Measurements from ENCODE around the gene CACNA1D.
A peak's percentile ranks its signal among the peaks of the same experiment; 100 is the strongest.

CACNA1D gene

GRCh38 chr3:53716998-53717397, 222.6 kb downstream of the CACNA1D start:
- DNase-seq (ENCODE audit: low read depth): no peak
- no peak overlapping the region for H3K4me3 ChIP-seq (ENCODE audit: low read length)
- TF ChIP-seq, protein P1, sequence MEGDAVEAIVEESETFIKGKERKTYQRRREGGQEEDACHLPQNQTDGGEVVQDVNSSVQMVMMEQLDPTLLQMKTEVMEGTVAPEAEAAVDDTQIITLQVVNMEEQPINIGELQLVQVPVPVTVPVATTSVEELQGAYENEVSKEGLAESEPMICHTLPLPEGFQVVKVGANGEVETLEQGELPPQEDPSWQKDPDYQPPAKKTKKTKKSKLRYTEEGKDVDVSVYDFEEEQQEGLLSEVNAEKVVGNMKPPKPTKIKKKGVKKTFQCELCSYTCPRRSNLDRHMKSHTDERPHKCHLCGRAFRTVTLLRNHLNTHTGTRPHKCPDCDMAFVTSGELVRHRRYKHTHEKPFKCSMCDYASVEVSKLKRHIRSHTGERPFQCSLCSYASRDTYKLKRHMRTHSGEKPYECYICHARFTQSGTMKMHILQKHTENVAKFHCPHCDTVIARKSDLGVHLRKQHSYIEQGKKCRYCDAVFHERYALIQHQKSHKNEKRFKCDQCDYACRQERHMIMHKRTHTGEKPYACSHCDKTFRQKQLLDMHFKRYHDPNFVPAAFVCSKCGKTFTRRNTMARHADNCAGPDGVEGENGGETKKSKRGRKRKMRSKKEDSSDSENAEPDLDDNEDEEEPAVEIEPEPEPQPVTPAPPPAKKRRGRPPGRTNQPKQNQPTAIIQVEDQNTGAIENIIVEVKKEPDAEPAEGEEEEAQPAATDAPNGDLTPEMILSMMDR (conservative IDR thresholded peaks at IDR 0.05; ENCODE audit: low read depth, low read length): no peak

GRCh38 chr3:53718462-53718861, 224.1 kb downstream of the CACNA1D start:
- TF ChIP-seq, protein P1 (conservative IDR thresholded peaks at IDR 0.05; ENCODE audit: low read depth, low read length): no peak
- no peak for DNase-seq (ENCODE audit: low read depth)
- H3K4me3 ChIP-seq (ENCODE audit: low read length): no peak overlapping the region

- DNase-seq (ENCODE audit: low read depth): peak; percentile 89
- TF ChIP-seq, protein P1 (conservative IDR thresholded peaks at IDR 0.05; ENCODE audit: low read depth, low read length): no peak
These were observed 225.4 kb downstream of the CACNA1D start for GRCh38 chr3:53719796-53720195.

DNA sequence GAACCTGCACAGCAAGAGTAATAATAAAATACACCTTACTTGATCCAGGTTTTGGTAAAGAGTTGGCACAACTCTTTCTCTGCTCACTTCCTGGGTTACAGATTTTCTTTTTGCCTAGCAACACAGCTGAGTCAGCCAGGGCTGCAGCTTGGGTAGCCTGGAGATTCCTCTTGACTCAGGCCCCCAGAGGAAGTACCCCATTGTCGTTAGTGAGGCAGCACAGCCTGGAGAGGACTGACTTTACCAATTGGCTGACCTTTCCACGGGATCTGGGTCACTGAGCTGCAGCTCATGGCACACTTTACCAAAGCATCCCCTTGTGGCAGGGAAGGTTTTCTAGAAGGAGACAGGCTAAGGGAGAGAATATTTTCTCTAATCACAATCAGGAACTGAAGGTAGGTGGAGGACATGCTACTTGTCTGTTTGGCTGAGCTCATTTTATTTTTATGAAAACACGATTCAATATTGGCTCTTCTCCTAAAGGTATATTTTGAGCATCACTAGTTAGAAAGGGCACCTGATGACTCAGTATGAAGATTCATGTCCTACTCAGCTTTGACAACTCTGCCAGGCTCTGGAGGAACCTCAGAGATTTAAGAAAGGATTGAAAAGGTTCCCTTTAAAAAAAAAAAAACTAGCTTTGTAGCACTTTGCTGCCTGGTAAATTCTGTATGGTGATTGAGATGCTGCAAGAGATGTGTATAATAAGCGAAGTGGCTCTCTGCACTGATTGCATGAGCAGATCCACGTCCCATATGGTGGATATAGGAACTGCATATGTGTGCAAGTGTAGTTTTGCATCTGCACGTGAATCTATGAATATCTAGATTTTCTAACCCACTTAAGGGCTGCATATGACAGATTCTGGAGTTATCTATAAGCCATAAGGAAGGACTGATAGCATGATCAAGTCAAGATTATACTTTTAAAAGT, 227.0 kb downstream of the CACNA1D start:
- no peak for DNase-seq (ENCODE audit: low read depth)
- no peak overlapping the region for H3K4me3 ChIP-seq (ENCODE audit: low read length)

More at GRCh38 chr3:53719796-53720195, 225.4 kb downstream of the CACNA1D start:
- H3K4me3 ChIP-seq (ENCODE audit: low read length): no peak overlapping the region

DNA sequence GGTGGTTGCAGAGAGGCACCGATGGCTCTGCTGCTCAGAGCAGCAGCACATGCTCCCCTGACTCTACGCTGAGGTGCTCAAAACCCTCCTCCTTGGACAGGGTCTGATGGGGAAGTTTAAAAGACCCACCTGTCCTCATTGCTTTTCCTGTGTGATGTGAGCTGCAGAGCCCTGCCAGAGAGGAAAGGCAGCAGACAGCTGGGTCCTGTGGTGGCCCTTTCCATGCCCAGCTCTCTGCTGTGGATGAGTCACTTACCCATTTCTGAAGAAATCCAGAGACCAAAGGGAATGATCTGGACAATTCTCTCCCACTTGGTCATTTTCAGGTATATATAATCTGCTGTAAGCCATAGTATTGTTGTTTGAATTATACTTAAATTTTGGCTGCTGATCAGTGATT, 230.2 kb downstream of the CACNA1D start:
- DNase-seq (ENCODE audit: low read depth): no peak
- H3K4me3 ChIP-seq (ENCODE audit: low read length): no peak overlapping the region
- TF ChIP-seq, protein P1 (conservative IDR thresholded peaks at IDR 0.05; ENCODE audit: low read depth, low read length): no peak

More for the DNA sequence above, 227.0 kb downstream of the CACNA1D start:
- TF ChIP-seq, protein P1 (conservative IDR thresholded peaks at IDR 0.05; ENCODE audit: low read depth, low read length): peak; percentile 23

DNA sequence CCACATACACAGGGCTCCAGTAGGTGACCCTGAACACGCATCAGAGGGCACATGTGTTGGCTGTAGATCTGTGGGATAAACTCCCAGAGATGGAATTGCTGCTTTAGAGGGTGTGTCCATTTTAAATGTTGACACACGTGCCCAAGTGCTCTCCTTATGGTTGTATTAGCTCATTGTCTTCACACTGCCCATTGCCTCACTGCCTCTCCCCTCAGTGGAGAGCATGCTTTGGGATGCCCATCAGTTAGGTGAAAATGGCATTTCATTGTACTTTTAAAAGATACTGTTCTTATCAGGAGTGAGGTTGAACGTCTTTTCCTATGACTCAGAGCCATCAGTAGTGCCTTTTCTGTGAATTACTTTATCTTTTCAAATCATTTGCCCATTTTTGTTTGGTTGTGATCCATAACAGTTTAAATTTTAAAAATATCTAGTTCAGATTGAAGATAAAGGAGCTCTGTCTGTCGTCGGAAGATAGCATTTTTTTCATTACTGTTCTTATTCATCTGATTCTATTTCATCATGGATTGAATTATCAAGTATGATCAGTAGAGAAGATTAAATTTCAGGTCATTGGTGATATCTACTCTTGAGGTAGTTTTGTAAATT, 231.1 kb downstream of the CACNA1D start:
- TF ChIP-seq, protein P1 (conservative IDR thresholded peaks at IDR 0.05; ENCODE audit: low read depth, low read length): no peak
- DNase-seq (ENCODE audit: low read depth): no peak

More for the DNA sequence above, 231.1 kb downstream of the CACNA1D start:
- H3K4me3 ChIP-seq (ENCODE audit: low read length): no peak overlapping the region
